ENCODE measurements around the gene SBF2.
A peak's percentile ranks its signal among the peaks of the same experiment; 100 is the strongest.

SBF2 gene

GRCh38 chr11:10326012-10326964 lies 32.3 kb upstream of the SBF2 start:
- Histone ChIP-seq H3K27me3 (ENCODE audit: insufficient read depth, low read depth) (no peaks in the 10 kb centered on the region), H3K9ac (no peak overlapping the region), H3K27ac (no peak overlapping the region), H3K79me2 (ENCODE audit: insufficient read depth, low read depth) (no peaks in the 10 kb centered on the region), H2AFZ (ENCODE audit: low read depth) (no peak overlapping the region), H3K36me3 (ENCODE audit: insufficient read depth) (no peaks in the 10 kb centered on the region), H3K4me2 (no peak overlapping the region), H4K20me1 (ENCODE audit: insufficient read depth) (no peaks in the 10 kb centered on the region), H3K4me1 (ENCODE audit: low read depth, poor library complexity, severe bottlenecking) (peaks cover 13% of the 10 kb centered on the region), H3K4me3 (IDR thresholded peaks at IDR 0.05; ENCODE audit: insufficient read depth, low read depth, low read length) (no peak overlapping the region)
- TF ChIP-seq CTCF (conservative IDR thresholded peaks at IDR 0.05; ENCODE audit: low read depth, low read length), result no peak

- Histone ChIP-seq H4K20me1 (ENCODE audit: insufficient read depth) (no peaks in the 10 kb centered on the region), H2AFZ (ENCODE audit: low read depth) (no peak overlapping the region), H3K9ac (no peak overlapping the region), H3K4me1 (ENCODE audit: low read depth, poor library complexity, severe bottlenecking) (peaks cover 13% of the 10 kb centered on the region), H3K27me3 (ENCODE audit: insufficient read depth, low read depth) (no peaks in the 10 kb centered on the region), H3K27ac (no peak overlapping the region), H3K36me3 (ENCODE audit: insufficient read depth) (no peaks in the 10 kb centered on the region), H3K79me2 (ENCODE audit: insufficient read depth, low read depth) (no peaks in the 10 kb centered on the region), H3K4me3 (IDR thresholded peaks at IDR 0.05; ENCODE audit: insufficient read depth, low read depth, low read length) (no peak overlapping the region), H3K4me2 (no peak overlapping the region)
- no peak for TF ChIP-seq CTCF (conservative IDR thresholded peaks at IDR 0.05; ENCODE audit: low read depth, low read length)
Observed at GRCh38 chr11:10325277-10326011, 31.4 kb upstream of the SBF2 start.

- H3K79me2 ChIP-seq (ENCODE audit: insufficient read depth, low read depth), result no peaks in the 10 kb centered on the region
- H4K20me1 ChIP-seq (ENCODE audit: insufficient read depth), result no peaks in the 10 kb centered on the region
- no peaks in the 10 kb centered on the region for H3K36me3 ChIP-seq (ENCODE audit: insufficient read depth)
- H3K27ac ChIP-seq, result no peak overlapping the region
- H3K4me3 ChIP-seq (IDR thresholded peaks at IDR 0.05; ENCODE audit: insufficient read depth, low read depth, low read length), result no peak overlapping the region
- peaks cover 14% of the 10 kb centered on the region for H3K4me1 ChIP-seq (ENCODE audit: low read depth, poor library complexity, severe bottlenecking)
- no peaks in the 10 kb centered on the region for H3K27me3 ChIP-seq (ENCODE audit: insufficient read depth, low read depth)
- no peak overlapping the region for H3K4me2 ChIP-seq
- no peak for TF ChIP-seq CTCF (conservative IDR thresholded peaks at IDR 0.05; ENCODE audit: low read depth, low read length)
- H2AFZ ChIP-seq (ENCODE audit: low read depth), result no peak overlapping the region
- H3K9ac ChIP-seq, result no peak overlapping the region
Observed at GRCh38 chr11:10324474-10324873, 30.5 kb upstream of the SBF2 start.

GRCh38 chr11:10323793-10324170 lies 29.8 kb upstream of the SBF2 start:
- H3K27ac ChIP-seq, result no peak overlapping the region
- no peaks in the 10 kb centered on the region for H4K20me1 ChIP-seq (ENCODE audit: insufficient read depth)
- no peaks in the 10 kb centered on the region for H3K79me2 ChIP-seq (ENCODE audit: insufficient read depth, low read depth)
- TF ChIP-seq CTCF (conservative IDR thresholded peaks at IDR 0.05; ENCODE audit: low read depth, low read length), result no peak
- H3K27me3 ChIP-seq (ENCODE audit: insufficient read depth, low read depth), result no peaks in the 10 kb centered on the region
- no peak overlapping the region for H3K9ac ChIP-seq
- peak overlapping the region; percentile 63; the same call in 1 of the 2 replicates for H2AFZ ChIP-seq (ENCODE audit: low read depth)
- no peak overlapping the region for H3K4me2 ChIP-seq
- no peaks in the 10 kb centered on the region for H3K36me3 ChIP-seq (ENCODE audit: insufficient read depth)
- H3K4me1 ChIP-seq (ENCODE audit: low read depth, poor library complexity, severe bottlenecking), result peaks cover 21% of the 10 kb centered on the region
- no peak overlapping the region for H3K4me3 ChIP-seq (IDR thresholded peaks at IDR 0.05; ENCODE audit: insufficient read depth, low read depth, low read length)

Measured in KMS-11 (cell line).